Tibial nerve (tissue), 4 donors: ENCODE data around the gene LY6G5B. TPM values are rescaled to one million over a fixed set of nuclear protein-coding genes. Genes with fewer than 3 reads are reported as not detected.

Experiments used
- DNase-seq, 2 donors: peaks; one replicate each; pipeline ENCODE4 v3.0.0-alpha.2; 2019; ENCODE audit warnings: low spot score in 2 of 2
- H3K27ac ChIP-seq, 4 donors: fragments of 200-600 bp; sonication (generic) in 3 of 4; one replicate each; pipeline ENCODE4 v1.5.1; 2017 to 2019; ENCODE audit warnings: mild to moderate bottlenecking in 1 of 4
- H3K27me3 ChIP-seq, 2 donors: fragments of 200-600 bp; sonication (generic) in 1 of 2; one replicate each; pipeline versions ENCODE4 v1.5.1 to v1.6.0; 2017 to 2019
- H3K36me3 ChIP-seq, 3 donors: fragments of 200-600 bp; sonication (generic); one replicate each; pipeline ENCODE4 v1.5.1; 2018 to 2019
- H3K4me1 ChIP-seq, 4 donors: fragments of 200-600 bp; sonication (generic) in 3 of 4; one replicate each; pipeline ENCODE4 v1.5.1; 2017 to 2019
- H3K4me3 ChIP-seq, 4 donors: fragments of 200-600 bp; sonication (generic) in 3 of 4; one replicate each; pipeline ENCODE4 v1.5.1; 2017 to 2019; ENCODE audit warnings: mild to moderate bottlenecking in 1 of 4, moderate library complexity in 1 of 4
- H3K9me3 ChIP-seq, 4 donors: fragments of 200-600 bp; sonication (generic) in 3 of 4; one replicate each; pipeline ENCODE4 v1.5.1; 2017 to 2019
- CTCF ChIP-seq, 5 experiments: fragments of 200-600 bp in 3 of 5; fragments of 450-650 bp in 2 of 5; sonication (generic) in 3 of 5; IDR thresholded peaks; one replicate each; pipeline ENCODE4 v1.5.1; 2016 to 2019; ENCODE audit warnings: antibody characterized with exemption in 5 of 5, mild to moderate bottlenecking in 3 of 5, moderate library complexity in 2 of 5
- EP300 ChIP-seq, 2 donors: sonication (generic); formaldehyde crosslinking; IDR thresholded peaks; one replicate each; pipeline ENCODE4 v1.6.1; 2017; ENCODE audit warnings: antibody characterized with exemption in 2 of 2, mild to moderate bottlenecking in 1 of 2
- POLR2A ChIP-seq, 2 donors: fragments of 450-650 bp; IDR thresholded peaks; one replicate each; pipeline ENCODE4 v1.6.1; 2017; ENCODE audit warnings: antibody characterized with exemption in 2 of 2, mild to moderate bottlenecking in 2 of 2, moderate library complexity in 2 of 2
- WGBS, 2 donors: methylation state at CpG; one replicate each; pipeline ENCODE4 v1.1.5; 2018; 5-methylcytosine and 5-hydroxymethylcytosine counted together
- total RNA-seq, 4 donors: library from RNA; depleted of rRNA; stranded (reverse); fragments of >200 nt; gene quantifications; one replicate each; pipeline ENCODE4 v1.1.0, GENCODE V29; 2016

Gene LY6G5B
- total RNA-seq, 4 donors from 2014 or later, result 7.6 to 13.0 (median 9.8) TPM

- DNase-seq, result peak; percentile 70 to 85
- peaks cover 0 to 35% (median 4%) of the 10 kb centered on the region in 4 donors for H3K4me1 ChIP-seq
- peaks cover 0 to 4% (median 0%) of the 10 kb centered on the region in 3 donors for H3K36me3 ChIP-seq
- H3K9me3 ChIP-seq, result no peaks in the 10 kb centered on the region
- 11 to 13% methylated on average over 17 of the region's 17 CpGs for WGBS, 2 donors
- peak within 1 kb of the TSS; percentile 51 to 84 (median 69) for H3K27ac ChIP-seq
- H3K27me3 ChIP-seq, result no peaks in the 10 kb centered on the region
- TF ChIP-seq EP300 (IDR thresholded peaks at IDR 0.05) (peak in 1 of 2 donors; percentile 60), POLR2A (IDR thresholded peaks at IDR 0.05) (no peak), CTCF (IDR thresholded peaks at IDR 0.05) (peak; percentile 65 to 87 (median 74))
- peak within 1 kb of the TSS; percentile 36 to 60 (median 44) for H3K4me3 ChIP-seq
Observed at GRCh38 chr6:31680226-31681134, 10.7 kb downstream of the LY6G5B start, which contains the start of gene LY6G5C. TSS of gene LY6G5C (minus strand) at chr6:31681067. CDS start at chr6:31680373, 694 bp downstream.

GRCh38 chr6:31681135-31681671 is 11.4 kb downstream of the LY6G5B start:
- DNase-seq, result no peak
- Histone ChIP-seq H3K9me3 (no peaks in the 10 kb centered on the region), H3K27me3 (no peaks in the 10 kb centered on the region), H3K4me3 (peak overlapping the region; percentile 36 to 60 (median 44)), H3K4me1 (peaks cover 0 to 35% (median 4%) of the 10 kb centered on the region in 4 donors), H3K27ac (peak overlapping the region; percentile 51 to 84 (median 69)), H3K36me3 (peaks cover 0 to 9% (median 0%) of the 10 kb centered on the region in 3 donors)
- 0 to 2% methylated on average over 27 to 39 of the region's 40 CpGs for WGBS, 2 donors
- TF ChIP-seq CTCF (IDR thresholded peaks at IDR 0.05), result peak in 2 of 5 experiments; percentile 13 to 36
- TF ChIP-seq EP300 (IDR thresholded peaks at IDR 0.05), result no peak
- peak in 1 of 2 donors; percentile 20 for TF ChIP-seq POLR2A (IDR thresholded peaks at IDR 0.05)

DNA sequence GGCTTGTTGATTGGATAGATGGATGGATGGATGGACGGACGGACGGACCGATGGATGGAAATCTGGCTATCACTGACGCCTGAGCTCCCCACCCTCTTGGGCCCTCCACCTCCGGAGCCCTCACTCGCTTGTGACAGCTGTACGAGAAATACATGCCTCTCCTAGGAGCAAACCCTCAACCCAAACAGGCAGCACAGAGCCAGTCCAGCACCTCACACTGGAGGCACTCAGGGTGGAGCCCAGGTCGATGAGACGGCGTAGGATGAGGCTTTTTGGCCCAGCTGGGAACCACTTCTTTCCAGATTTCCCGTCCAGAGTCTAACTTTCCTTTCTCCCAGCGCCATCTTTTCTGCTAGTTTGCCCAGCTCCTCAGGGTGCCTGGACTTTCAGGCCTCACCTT is 13.8 kb downstream of the LY6G5B start:
- Histone ChIP-seq H3K4me1 (peaks cover 0 to 35% (median 4%) of the 10 kb centered on the region in 4 donors), H3K36me3 (peaks cover 0 to 33% (median 4%) of the 10 kb centered on the region in 3 donors), H3K27me3 (no peaks in the 10 kb centered on the region), H3K9me3 (no peaks in the 10 kb centered on the region), H3K27ac (peak overlapping the region in 3 of 4 donors; percentile 30 to 77 (median 72)), H3K4me3 (peak overlapping the region in 2 of 4 donors; percentile 26 to 46)
- WGBS, 2 donors, result 61 to 71% methylated on average over 13 of the region's 13 CpGs
- no peak for DNase-seq
- no peak for TF ChIP-seq EP300 (IDR thresholded peaks at IDR 0.05)
- no peak for TF ChIP-seq POLR2A (IDR thresholded peaks at IDR 0.05)
- no peak for TF ChIP-seq CTCF (IDR thresholded peaks at IDR 0.05)

DNA sequence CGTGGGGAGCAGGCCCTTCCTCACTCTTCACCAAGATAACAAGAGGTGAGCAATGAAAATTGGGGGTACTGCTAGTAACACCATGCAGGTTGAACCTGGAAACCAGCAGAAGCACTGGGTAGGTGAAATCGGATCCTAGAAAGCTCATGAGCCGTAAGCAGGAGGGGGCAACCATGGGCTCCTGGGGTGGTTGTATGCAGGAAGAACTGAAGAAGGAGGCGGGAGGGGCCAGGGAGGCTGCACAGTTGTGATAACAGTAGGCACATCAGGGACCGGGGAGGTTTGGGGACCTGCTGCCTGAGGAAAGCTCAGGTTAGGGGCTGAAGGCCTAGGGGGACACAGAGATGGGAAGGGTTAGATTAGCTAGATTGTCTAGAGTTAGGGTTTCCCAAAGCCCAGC is 16.7 kb downstream of the LY6G5B start:
- 70 to 89% methylated on average over 5 of the region's 5 CpGs for WGBS, 2 donors
- H3K4me3 ChIP-seq, result no peak overlapping the region

More for the DNA sequence above, 16.7 kb downstream of the LY6G5B start:
- DNase-seq, result no peak
- no peak overlapping the region for H3K27ac ChIP-seq
- no peaks in the 10 kb centered on the region for H3K27me3 ChIP-seq
- TF ChIP-seq POLR2A (IDR thresholded peaks at IDR 0.05), result no peak
- no peak for TF ChIP-seq CTCF (IDR thresholded peaks at IDR 0.05)
- no peak for TF ChIP-seq EP300 (IDR thresholded peaks at IDR 0.05)
- peaks cover 1 to 61% (median 4%) of the 10 kb centered on the region in 3 donors for H3K36me3 ChIP-seq
- H3K4me1 ChIP-seq, result peaks cover 0 to 21% (median 3%) of the 10 kb centered on the region in 4 donors
- H3K9me3 ChIP-seq, result no peaks in the 10 kb centered on the region
